Tibial nerve (tissue), 3 donors: ENCODE measurements around the gene ETS2.

Experiments used
- POLR2A ChIP-seq, 2 donors: fragments of 450-650 bp; IDR thresholded peaks; one replicate each; pipeline ENCODE4 v1.6.1; 2017; ENCODE audit warnings: antibody characterized with exemption in 2 of 2, mild to moderate bottlenecking in 2 of 2, moderate library complexity in 2 of 2
- TF ChIP-seq, protein P1 (sequence below), 5 experiments: fragments of 200-600 bp in 3 of 5; fragments of 450-650 bp in 2 of 5; sonication (generic) in 3 of 5; IDR thresholded peaks; one replicate each; pipeline ENCODE4 v1.5.1; 2016 to 2019; ENCODE audit warnings: antibody characterized with exemption in 5 of 5, mild to moderate bottlenecking in 3 of 5, moderate library complexity in 2 of 5

DNA sequence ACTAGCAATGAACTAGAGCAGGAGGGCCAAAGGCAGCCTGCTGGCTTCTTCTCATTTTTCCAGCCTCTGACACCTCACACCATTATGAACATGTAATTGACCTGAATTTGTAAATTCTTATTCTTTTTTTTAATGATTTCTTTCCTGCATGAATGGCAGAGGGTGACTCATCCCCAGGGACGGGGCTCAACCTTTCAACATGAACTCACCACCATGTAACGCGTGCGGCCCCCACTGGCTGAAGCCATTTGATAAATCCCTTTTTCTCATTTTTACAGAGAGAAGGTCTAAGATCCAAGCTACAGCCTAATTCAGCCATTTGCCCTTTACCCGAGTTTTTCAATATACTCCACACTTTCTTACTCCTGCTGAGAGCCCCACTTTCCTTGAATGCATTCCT lies 9.3 kb upstream of the ETS2 start:
- TF ChIP-seq POLR2A (IDR thresholded peaks at IDR 0.05) = no peak
- TF ChIP-seq, protein P1, sequence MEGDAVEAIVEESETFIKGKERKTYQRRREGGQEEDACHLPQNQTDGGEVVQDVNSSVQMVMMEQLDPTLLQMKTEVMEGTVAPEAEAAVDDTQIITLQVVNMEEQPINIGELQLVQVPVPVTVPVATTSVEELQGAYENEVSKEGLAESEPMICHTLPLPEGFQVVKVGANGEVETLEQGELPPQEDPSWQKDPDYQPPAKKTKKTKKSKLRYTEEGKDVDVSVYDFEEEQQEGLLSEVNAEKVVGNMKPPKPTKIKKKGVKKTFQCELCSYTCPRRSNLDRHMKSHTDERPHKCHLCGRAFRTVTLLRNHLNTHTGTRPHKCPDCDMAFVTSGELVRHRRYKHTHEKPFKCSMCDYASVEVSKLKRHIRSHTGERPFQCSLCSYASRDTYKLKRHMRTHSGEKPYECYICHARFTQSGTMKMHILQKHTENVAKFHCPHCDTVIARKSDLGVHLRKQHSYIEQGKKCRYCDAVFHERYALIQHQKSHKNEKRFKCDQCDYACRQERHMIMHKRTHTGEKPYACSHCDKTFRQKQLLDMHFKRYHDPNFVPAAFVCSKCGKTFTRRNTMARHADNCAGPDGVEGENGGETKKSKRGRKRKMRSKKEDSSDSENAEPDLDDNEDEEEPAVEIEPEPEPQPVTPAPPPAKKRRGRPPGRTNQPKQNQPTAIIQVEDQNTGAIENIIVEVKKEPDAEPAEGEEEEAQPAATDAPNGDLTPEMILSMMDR (IDR thresholded peaks at IDR 0.05) = no peak
